Muscle of leg (tissue), 11 donors: Measurements from ENCODE around the gene CLCN4. TPM values are rescaled to one million over a fixed set of nuclear protein-coding genes. Genes with fewer than 3 reads are reported as not detected.

ENCODE experiments used
- DNase-seq: peaks from one replicate; pipeline ENCODE4 v3.0.0; 2013
- H3K27ac ChIP-seq: one replicate; pipeline ENCODE4 v1.5.1; 2013; ENCODE audit warnings: mild to moderate bottlenecking, low read length, control low read depth
- H3K27me3 ChIP-seq: one replicate; pipeline ENCODE4 v1.6.1; 2013; ENCODE audit warnings: low read length; ENCODE audit not compliant: control insufficient read depth, insufficient read depth
- H3K36me3 ChIP-seq: one replicate; pipeline ENCODE4 v1.6.1; 2013; ENCODE audit warnings: low read length; ENCODE audit not compliant: control insufficient read depth, insufficient read depth
- H3K4me1 ChIP-seq: one replicate; pipeline ENCODE4 v1.6.1; 2013; ENCODE audit warnings: low read length; ENCODE audit not compliant: control insufficient read depth, insufficient read depth
- H3K4me3 ChIP-seq: one replicate; pipeline ENCODE4 v1.5.1; 2013; ENCODE audit warnings: low read length, control low read depth
- H3K9me3 ChIP-seq: replicated peaks from 2 replicates; pipeline ENCODE4 v1.6.1; 2013; ENCODE audit warnings: low read depth, low read length; ENCODE audit not compliant: control insufficient read depth
- WGBS: methylation state at CpG from one replicate; pipeline ENCODE4 v1.1.5; 2013; ENCODE audit warnings: missing lambda C conversion rate; ENCODE audit not compliant: insufficient coverage; 5-methylcytosine and 5-hydroxymethylcytosine counted together
- polyA plus RNA-seq, 8 donors: library from polyadenylated mRNA; unstranded; fragments of 120-200 nt; gene quantifications; one replicate each; pipeline versions ENCODE4 v1.2.1 to v1.2.3, GENCODE V29; 2013; ENCODE audit warnings: inconsistent platforms in 1 of 8, low replicate concordance in 1 of 8; ENCODE audit not compliant: insufficient read length in 8 of 8, insufficient read depth in 1 of 8
- total RNA-seq: library from RNA; stranded (reverse); fragments of 120-200 nt; gene quantifications from one replicate; pipeline ENCODE4 v1.2.4, GENCODE V29; 2013

Gene CLCN4
- total and polyA plus RNA-seq, 9 donors: 8.6 to 15.8 (median 12.9) TPM

GRCh38 chrX:10244915-10245622 is 88.3 kb downstream of the CLCN4 start:
- no peaks in the 10 kb centered on the region for H3K36me3 ChIP-seq
- H3K27me3 ChIP-seq: peaks cover 35% of the 10 kb centered on the region
- WGBS: 53% methylated on average over 4 of the region's 9 CpGs
- no peaks in the 10 kb centered on the region for H3K9me3 ChIP-seq
- peak; percentile 57 for DNase-seq
- H3K4me1 ChIP-seq: peaks cover 20% of the 10 kb centered on the region
- H3K4me3 ChIP-seq: no peak overlapping the region
- H3K27ac ChIP-seq: peak overlapping the region; percentile 6

- Histone ChIP-seq H3K4me3 (no peak overlapping the region), H3K4me1 (peaks cover 20% of the 10 kb centered on the region), H3K36me3 (no peaks in the 10 kb centered on the region), H3K27ac (no peak overlapping the region), H3K9me3 (no peaks in the 10 kb centered on the region), H3K27me3 (peaks cover 33% of the 10 kb centered on the region)
- no peak for DNase-seq
- WGBS: 69% methylated on average over 2 of the region's 4 CpGs
Measured at GRCh38 chrX:10245886-10246285, 89.1 kb downstream of the CLCN4 start.

- no peak for DNase-seq
- Histone ChIP-seq H3K4me3 (no peak overlapping the region), H3K9me3 (no peaks in the 10 kb centered on the region), H3K36me3 (no peaks in the 10 kb centered on the region), H3K27me3 (peaks cover 29% of the 10 kb centered on the region), H3K27ac (no peak overlapping the region), H3K4me1 (peaks cover 20% of the 10 kb centered on the region)
- no CpG with 5 or more reads among the region's 4 CpGs for WGBS
Measured at GRCh38 chrX:10246297-10246696, 89.5 kb downstream of the CLCN4 start.

- no CpG with 5 or more reads among the region's 2 CpGs for WGBS
- no peak overlapping the region for H3K27ac ChIP-seq
- DNase-seq: no peak
- no peak overlapping the region for H3K4me3 ChIP-seq
- no peaks in the 10 kb centered on the region for H3K36me3 ChIP-seq
- H3K9me3 ChIP-seq: no peaks in the 10 kb centered on the region
- peaks cover 27% of the 10 kb centered on the region for H3K27me3 ChIP-seq
- peaks cover 20% of the 10 kb centered on the region for H3K4me1 ChIP-seq
Measured at GRCh38 chrX:10246846-10247245, 90.1 kb downstream of the CLCN4 start.

- 61% methylated on average over 2 of the region's 3 CpGs for WGBS
- no peaks in the 10 kb centered on the region for H3K36me3 ChIP-seq
- no peaks in the 10 kb centered on the region for H3K4me1 ChIP-seq
- peaks cover 19% of the 10 kb centered on the region for H3K27me3 ChIP-seq
- no peaks in the 10 kb centered on the region for H3K9me3 ChIP-seq
- DNase-seq: no peak
- no peak overlapping the region for H3K4me3 ChIP-seq
- H3K27ac ChIP-seq: no peak overlapping the region
Measured at GRCh38 chrX:10254739-10255138, 98.0 kb downstream of the CLCN4 start.

GRCh38 chrX:10259716-10260115 is 102.9 kb downstream of the CLCN4 start:
- WGBS: no CpG with 5 or more reads among the region's 1 CpG
- H3K27ac ChIP-seq: no peak overlapping the region
- peak; percentile 42 for DNase-seq

GRCh38 chrX:10265775-10266174 is 109.0 kb downstream of the CLCN4 start:
- no CpG with 5 or more reads among the region's 2 CpGs for WGBS
- Histone ChIP-seq H3K4me3 (no peak overlapping the region), H3K36me3 (no peaks in the 10 kb centered on the region), H3K9me3 (no peaks in the 10 kb centered on the region), H3K4me1 (no peaks in the 10 kb centered on the region), H3K27ac (no peak overlapping the region), H3K27me3 (peaks cover 14% of the 10 kb centered on the region)
- DNase-seq: no peak

More at GRCh38 chrX:10259716-10260115, 102.9 kb downstream of the CLCN4 start:
- H3K4me1 ChIP-seq: no peaks in the 10 kb centered on the region
- H3K27me3 ChIP-seq: peaks cover 16% of the 10 kb centered on the region
- H3K36me3 ChIP-seq: no peaks in the 10 kb centered on the region
- no peaks in the 10 kb centered on the region for H3K9me3 ChIP-seq
- no peak overlapping the region for H3K4me3 ChIP-seq

GRCh38 chrX:10278716-10279115 is 121.9 kb downstream of the CLCN4 start:
- WGBS: 92% methylated on average over 2 of the region's 2 CpGs
- H3K27ac ChIP-seq: no peak overlapping the region
- no peaks in the 10 kb centered on the region for H3K36me3 ChIP-seq
- no peaks in the 10 kb centered on the region for H3K9me3 ChIP-seq
- DNase-seq: no peak
- no peak overlapping the region for H3K4me3 ChIP-seq
- peaks cover 23% of the 10 kb centered on the region for H3K27me3 ChIP-seq
- H3K4me1 ChIP-seq: no peaks in the 10 kb centered on the region

- no peaks in the 10 kb centered on the region for H3K9me3 ChIP-seq
- H3K27ac ChIP-seq: no peak overlapping the region
- H3K4me3 ChIP-seq: no peak overlapping the region
- no peaks in the 10 kb centered on the region for H3K36me3 ChIP-seq
- H3K4me1 ChIP-seq: no peaks in the 10 kb centered on the region
- WGBS: no CpG with 5 or more reads among the region's 2 CpGs
- DNase-seq: peak; percentile 13
- H3K27me3 ChIP-seq: peaks cover 22% of the 10 kb centered on the region
Measured at GRCh38 chrX:10280071-10280470, 123.3 kb downstream of the CLCN4 start.

- H3K4me1 ChIP-seq: no peaks in the 10 kb centered on the region
- H3K36me3 ChIP-seq: no peaks in the 10 kb centered on the region
- peaks cover 17% of the 10 kb centered on the region for H3K27me3 ChIP-seq
- H3K27ac ChIP-seq: no peak overlapping the region
- no peak overlapping the region for H3K4me3 ChIP-seq
- no peak for DNase-seq
- H3K9me3 ChIP-seq: no peaks in the 10 kb centered on the region
- 78% methylated on average over 1 of the region's 1 CpG for WGBS
Measured at GRCh38 chrX:10282490-10282889, 125.7 kb downstream of the CLCN4 start.

GRCh38 chrX:10286195-10286594 is 129.4 kb downstream of the CLCN4 start:
- DNase-seq: no peak
- Histone ChIP-seq H3K27me3 (peaks cover 18% of the 10 kb centered on the region), H3K4me3 (no peak overlapping the region), H3K36me3 (no peaks in the 10 kb centered on the region), H3K4me1 (no peaks in the 10 kb centered on the region), H3K27ac (no peak overlapping the region), H3K9me3 (peaks cover 2% of the 10 kb centered on the region)
- WGBS: 58% methylated on average over 5 of the region's 6 CpGs
